Measurements from ENCODE around the gene KRT26. TPM values are rescaled to one million over a fixed set of nuclear protein-coding genes. Genes with fewer than 3 reads are reported as not detected.

Gene KRT26
- total RNA-seq, 1 experiment from 2014 or later = not detected

DNA sequence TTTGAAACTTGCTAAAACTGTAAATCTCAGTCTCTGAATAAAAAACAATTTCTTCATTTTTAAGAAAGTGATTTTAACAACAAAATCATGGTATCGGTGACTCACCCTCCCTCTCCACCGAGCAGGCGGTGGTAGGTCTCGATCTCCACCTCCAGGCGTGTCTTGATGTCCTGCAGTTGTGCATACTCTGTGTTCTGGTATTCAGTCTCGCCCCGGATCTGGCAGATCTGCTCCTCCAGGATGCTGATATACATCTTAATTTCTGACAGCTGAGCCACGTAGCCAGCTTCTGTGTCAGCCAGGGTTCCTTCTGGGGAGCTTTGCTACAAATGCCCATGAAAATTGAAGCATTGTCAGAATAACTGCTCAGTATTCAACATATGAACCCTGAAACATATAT is 53.1 kb downstream of the KRT26 start:
- TF ChIP-seq CTCF (conservative IDR thresholded peaks at IDR 0.05; ENCODE audit: low read depth, low read length) = no peak
- TF ChIP-seq EZH2 (IDR thresholded peaks at IDR 0.05; ENCODE audit: borderline replicate concordance, low read depth, low read length, poor library complexity, severe bottlenecking) = no peak
- no peak for DNase-seq (ENCODE audit: low spot score)
- CTCF ChIA-PET = interaction anchor here (0.6 kb wide), 1 partner anchor 242 kb away, joined by 7 read pairs; no protein-coding TSS in a partner anchor
- Histone ChIP-seq H3K4me3 (ENCODE audit: low read depth, low read length, poor library complexity, severe bottlenecking) (no peak overlapping the region), H3K27ac (ENCODE audit: low read depth, low read length, poor library complexity, severe bottlenecking) (no peak overlapping the region), H3K36me3 (ENCODE audit: insufficient read depth, low read length, poor library complexity, severe bottlenecking) (no peaks in the 10 kb centered on the region), H3K27me3 (replicated peaks; ENCODE audit: insufficient read depth, low read depth, low read length, poor library complexity) (no peaks in the 10 kb centered on the region), H3K9me3 (ENCODE audit: low read depth, low read length, poor library complexity, severe bottlenecking) (no peaks in the 10 kb centered on the region), H3K4me1 (ENCODE audit: insufficient read depth, low read length, poor library complexity, severe bottlenecking) (no peaks in the 10 kb centered on the region)
- no TSS peak for BruUV-seq (replicated peaks)
- intact Hi-C loops (cut with micrococcal nuclease; ENCODE audit: unreplicated experiment) = no loop called here
- POLR2A ChIA-PET (ENCODE audit: low non-redundant PET) = no interaction called here

- Histone ChIP-seq H3K4me3 (ENCODE audit: low read depth, low read length, poor library complexity, severe bottlenecking) (no peak overlapping the region), H3K27me3 (replicated peaks; ENCODE audit: insufficient read depth, low read depth, low read length, poor library complexity) (no peaks in the 10 kb centered on the region), H3K36me3 (ENCODE audit: insufficient read depth, low read length, poor library complexity, severe bottlenecking) (no peaks in the 10 kb centered on the region), H3K9me3 (ENCODE audit: low read depth, low read length, poor library complexity, severe bottlenecking) (no peaks in the 10 kb centered on the region), H3K4me1 (ENCODE audit: insufficient read depth, low read length, poor library complexity, severe bottlenecking) (no peaks in the 10 kb centered on the region), H3K27ac (ENCODE audit: low read depth, low read length, poor library complexity, severe bottlenecking) (no peak overlapping the region)
- ChIA-PET POLR2A (ENCODE audit: low non-redundant PET) (no interaction called here), CTCF (no interaction called here)
- TF ChIP-seq EZH2 (IDR thresholded peaks at IDR 0.05; ENCODE audit: borderline replicate concordance, low read depth, low read length, poor library complexity, severe bottlenecking) (no peak), CTCF (conservative IDR thresholded peaks at IDR 0.05; ENCODE audit: low read depth, low read length) (no peak)
- DNase-seq (ENCODE audit: low spot score) = no peak
- no TSS peak for BruUV-seq (replicated peaks)
- intact Hi-C loops (cut with micrococcal nuclease; ENCODE audit: unreplicated experiment) = no loop called here
Observed at GRCh38 chr17:40717776-40718175, 54.2 kb downstream of the KRT26 start.

Other genes with a start within 250 kb of the KRT26 start
- 0.30 and 0.55 TPM in 2 replicates for gene CCR7, start 206.7 kb downstream of the KRT26 start, total RNA-seq (2021)
- 91.4 and 108 TPM in 2 replicates for gene SMARCE1, start 124.4 kb downstream of the KRT26 start, total RNA-seq (2021)
- not detected in 2 replicates for gene KRT222, start 107.0 kb downstream of the KRT26 start, total RNA-seq (2021)
- gene KRT24, start 68.4 kb downstream of the KRT26 start, total RNA-seq (2021) = not detected in 2 replicates
- 0.28 and 0.42 TPM in 2 replicates for gene KRT25, start 16.9 kb downstream of the KRT26 start, total RNA-seq (2021)
- not detected in 2 replicates for gene KRT27, start 10.3 kb upstream of the KRT26 start, total RNA-seq (2021)
- not detected in 2 replicates for gene KRT28, start 27.8 kb upstream of the KRT26 start, total RNA-seq (2021)
- 35.0 and 36.2 TPM in 2 replicates for gene KRT10, start 50.4 kb upstream of the KRT26 start, total RNA-seq (2021)
- gene KRT12, start 95.0 kb upstream of the KRT26 start, total RNA-seq (2021) = not detected in 2 replicates
- not detected in 2 replicates for gene KRT20, start 113.0 kb upstream of the KRT26 start, total RNA-seq (2021)
- gene KRT23, start 165.4 kb upstream of the KRT26 start, total RNA-seq (2021) = not detected in 2 replicates
- gene KRT39, start 194.7 kb upstream of the KRT26 start, total RNA-seq (2021) = not detected in 2 replicates
- 0.98 and 1.1 TPM in 2 replicates for gene KRT40, start 212.1 kb upstream of the KRT26 start, total RNA-seq (2021)
- not detected in 2 replicates for gene KRTAP3-3, start 222.0 kb upstream of the KRT26 start, total RNA-seq (2021)
- not detected in 2 replicates for gene KRTAP3-2, start 227.7 kb upstream of the KRT26 start, total RNA-seq (2021)
- not detected in 2 replicates for gene KRTAP3-1, start 236.9 kb upstream of the KRT26 start, total RNA-seq (2021)

All from A673 (cell line).